ENCODE results near the gene ZFP36L2. TPM values are rescaled to one million over a fixed set of nuclear protein-coding genes. Genes with fewer than 3 reads are reported as not detected.

Gene ZFP36L2
- total RNA-seq, 4 donors from 2014 or later, result 146 to 287 (median 172) TPM

GRCh38 chr2:43220229-43220751 lies 6.1 kb downstream of the ZFP36L2 start:
- Histone ChIP-seq H3K9me3 (no peaks in the 10 kb centered on the region), H3K27ac (peak overlapping the region; percentile 99 to 100 (median 100)), H3K36me3 (peaks cover 34 to 35% of the 10 kb centered on the region in 2 donors), H3K4me3 (replicated peaks in 1 of 3) (peak overlapping the region in 1 of 3 donors; percentile 99), H3K27me3 (no peaks in the 10 kb centered on the region), H3K4me1 (peaks cover 30 to 41% of the 10 kb centered on the region in 2 donors)
- DNase-seq, result no peak
- no peak for TF ChIP-seq CTCF (IDR thresholded peaks at IDR 0.05)
- TF ChIP-seq POLR2A (IDR thresholded peaks at IDR 0.05), result no peak
- intact Hi-C loops (cut with DNase I), result loop anchor here (5.0 kb wide), 1 partner anchor 393 kb away; no protein-coding TSS in a partner anchor
- WGBS, 2 donors, result 1 to 2% methylated on average over 10 of the region's 10 CpGs

- DNase-seq, result peak; percentile 92 to 94
- Histone ChIP-seq H3K27me3 (no peaks in the 10 kb centered on the region), H3K9me3 (no peaks in the 10 kb centered on the region), H3K36me3 (peaks cover 27 to 28% of the 10 kb centered on the region in 2 donors), H3K27ac (peak overlapping the region; percentile 99 to 100 (median 100)), H3K4me1 (peaks cover 30 to 41% of the 10 kb centered on the region in 2 donors), H3K4me3 (replicated peaks in 1 of 3) (peak overlapping the region in 1 of 3 donors; percentile 99)
- TF ChIP-seq POLR2A (IDR thresholded peaks at IDR 0.05) (peak in 1 of 2 donors; percentile 64), CTCF (IDR thresholded peaks at IDR 0.05) (no peak)
- 3 to 4% methylated on average over 27 to 29 of the region's 35 CpGs for WGBS, 2 donors
- intact Hi-C loops (cut with DNase I), result loop anchor here (2.0 to 5.0 kb wide), 2 partner anchors 61 to 392 kb away; no protein-coding TSS in a partner anchor
Measured at GRCh38 chr2:43219383-43220228, 6.8 kb downstream of the ZFP36L2 start.

- intact Hi-C loops (cut with DNase I), result loop anchor here (2.0 kb wide), 1 partner anchor 60 kb away; no protein-coding TSS in a partner anchor
Measured at GRCh38 chr2:43218702-43219382, 7.6 kb downstream of the ZFP36L2 start.

GRCh38 chr2:43218155-43218701 lies 8.2 kb downstream of the ZFP36L2 start:
- 11 to 16% methylated on average over 12 to 13 of the region's 13 CpGs for WGBS, 2 donors
- TF ChIP-seq CTCF (IDR thresholded peaks at IDR 0.05) (peak in 4 of 6 experiments; percentile 18 to 39 (median 34)), POLR2A (IDR thresholded peaks at IDR 0.05) (peak in 1 of 2 donors; percentile 16)
- no peaks in the 10 kb centered on the region for H3K27me3 ChIP-seq
- H3K9me3 ChIP-seq, result no peaks in the 10 kb centered on the region
- peaks cover 30 to 41% of the 10 kb centered on the region in 2 donors for H3K4me1 ChIP-seq
- intact Hi-C loops (cut with DNase I), result loop anchor here (2.0 kb wide), 1 partner anchor 59 kb away; no protein-coding TSS in a partner anchor
- DNase-seq, result peak; percentile 71
- H3K27ac ChIP-seq, result peak overlapping the region; percentile 99 to 100 (median 100)
- peak overlapping the region in 1 of 3 donors; percentile 99 for H3K4me3 ChIP-seq (replicated peaks in 1 of 3)
- H3K36me3 ChIP-seq, result peaks cover 13 to 15% of the 10 kb centered on the region in 2 donors

More at GRCh38 chr2:43218702-43219382, 7.6 kb downstream of the ZFP36L2 start:
- Histone ChIP-seq H3K4me1 (peaks cover 30 to 41% of the 10 kb centered on the region in 2 donors), H3K4me3 (replicated peaks in 1 of 3) (peak overlapping the region in 1 of 3 donors; percentile 99), H3K27me3 (no peaks in the 10 kb centered on the region), H3K27ac (peak overlapping the region; percentile 99 to 100 (median 100)), H3K9me3 (no peaks in the 10 kb centered on the region), H3K36me3 (peaks cover 19 to 21% of the 10 kb centered on the region in 2 donors)
- WGBS, 2 donors, result 13 to 19% methylated on average over 4 to 7 of the region's 8 CpGs
- peak in 1 of 2 donors; percentile 3 for TF ChIP-seq POLR2A (IDR thresholded peaks at IDR 0.05)
- TF ChIP-seq CTCF (IDR thresholded peaks at IDR 0.05), result no peak
- DNase-seq, result peak in 1 of 2 donors; percentile 64

Measured in thyroid gland (tissue), 4 donors.